HG02885 (cell line): ENCODE data around the gene AQP6.

Source experiments
- ATAC-seq: cut with Tn5 transposase; IDR thresholded peaks from one replicate; pipeline ENCODE4 v1.9.1; 2021; ENCODE audit warnings: mild to moderate bottlenecking; ENCODE audit not compliant: unreplicated experiment, poor library complexity

The AQP6 gene

DNA sequence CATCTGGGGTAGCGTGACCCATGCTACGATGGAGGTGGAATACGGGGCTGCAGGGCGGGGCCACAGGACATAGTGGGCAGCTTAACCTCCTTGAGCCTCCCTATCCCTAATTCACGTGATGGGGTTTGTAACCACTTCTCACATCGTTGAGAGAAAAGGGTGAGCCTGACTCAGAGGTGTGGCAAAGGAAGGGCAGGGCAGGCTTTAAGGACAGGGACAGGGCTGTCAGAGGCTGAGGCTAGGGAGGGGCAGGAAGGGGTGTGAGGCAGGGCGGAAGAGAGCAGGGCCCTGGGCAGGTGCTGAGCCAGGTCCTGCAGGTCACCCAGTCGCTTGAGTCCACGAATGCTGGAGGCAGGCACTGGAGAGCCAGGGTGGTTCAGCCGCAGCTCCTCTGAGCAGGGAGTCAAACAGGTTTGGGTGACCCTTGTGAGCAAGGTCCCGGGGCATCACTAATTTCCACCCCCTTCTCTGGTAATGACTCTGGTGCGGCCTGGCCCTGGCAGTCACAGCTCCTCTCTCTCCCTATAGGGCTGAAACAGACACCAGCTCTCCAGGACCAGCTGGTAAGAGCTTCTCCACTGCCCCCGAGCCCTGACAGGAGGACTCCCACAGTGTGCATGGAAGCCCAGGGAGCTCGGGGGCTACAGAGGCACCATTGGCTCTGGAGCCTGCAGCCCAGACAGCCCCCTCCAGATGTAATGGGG is 29.7 kb upstream of the AQP6 start:
- no peak for ATAC-seq

DNA sequence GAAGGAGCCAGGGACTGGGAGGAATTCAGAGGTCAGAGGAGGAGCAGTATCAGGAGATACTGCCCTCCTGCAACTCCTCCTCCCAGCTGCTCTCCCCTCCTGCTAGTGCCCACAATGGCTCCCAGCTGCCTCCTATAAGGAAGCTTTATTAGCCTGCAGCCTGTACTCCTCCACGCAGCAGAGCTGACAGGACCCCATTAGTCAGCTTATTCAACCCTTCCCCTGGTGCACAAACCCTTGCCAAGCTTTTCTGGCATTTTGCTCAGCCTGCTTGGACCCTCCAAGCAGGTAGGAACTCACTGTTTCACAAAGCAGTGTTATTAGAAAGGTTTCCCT is 29.2 kb upstream of the AQP6 start:
- no peak for ATAC-seq

DNA sequence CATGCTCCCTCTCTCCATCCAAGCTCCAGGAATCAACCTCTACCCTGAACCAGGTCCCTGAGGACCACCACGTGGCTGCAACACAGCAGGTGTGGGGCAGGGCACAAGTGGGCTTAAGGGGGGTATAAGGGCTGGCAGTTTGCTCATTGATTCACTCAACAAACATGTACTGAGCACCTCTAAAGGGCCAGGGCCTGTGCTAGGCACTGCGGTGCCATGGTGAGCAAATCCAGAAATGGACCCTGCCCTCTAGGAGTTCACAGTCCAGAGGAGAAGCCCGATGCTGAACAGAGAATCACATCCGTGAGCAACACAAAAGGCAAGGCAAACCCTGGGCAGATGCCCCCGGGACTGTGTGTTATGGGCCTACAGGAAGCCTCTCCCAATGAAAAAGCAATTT is 28.7 kb upstream of the AQP6 start:
- no peak for ATAC-seq

DNA sequence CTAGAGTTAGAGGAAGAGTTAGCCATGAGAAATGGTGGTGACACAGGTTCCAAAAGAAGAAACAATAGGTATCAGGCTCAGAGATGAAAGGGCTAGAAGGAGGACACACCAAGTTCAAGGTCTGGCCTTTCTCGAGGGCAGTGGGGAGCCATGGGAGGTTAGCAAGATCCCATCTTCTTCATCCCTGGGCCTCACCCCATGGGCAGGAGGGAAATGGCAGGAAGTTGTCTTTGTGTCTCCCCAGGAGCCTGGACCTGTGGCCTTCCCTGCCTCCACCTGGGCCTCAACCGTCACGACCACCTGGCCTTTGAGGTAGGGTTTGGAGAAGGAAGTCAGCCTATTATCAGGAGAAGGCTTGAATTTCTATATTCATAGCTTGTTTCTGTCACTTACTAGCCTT is 28.0 kb upstream of the AQP6 start:
- ATAC-seq = no peak

DNA sequence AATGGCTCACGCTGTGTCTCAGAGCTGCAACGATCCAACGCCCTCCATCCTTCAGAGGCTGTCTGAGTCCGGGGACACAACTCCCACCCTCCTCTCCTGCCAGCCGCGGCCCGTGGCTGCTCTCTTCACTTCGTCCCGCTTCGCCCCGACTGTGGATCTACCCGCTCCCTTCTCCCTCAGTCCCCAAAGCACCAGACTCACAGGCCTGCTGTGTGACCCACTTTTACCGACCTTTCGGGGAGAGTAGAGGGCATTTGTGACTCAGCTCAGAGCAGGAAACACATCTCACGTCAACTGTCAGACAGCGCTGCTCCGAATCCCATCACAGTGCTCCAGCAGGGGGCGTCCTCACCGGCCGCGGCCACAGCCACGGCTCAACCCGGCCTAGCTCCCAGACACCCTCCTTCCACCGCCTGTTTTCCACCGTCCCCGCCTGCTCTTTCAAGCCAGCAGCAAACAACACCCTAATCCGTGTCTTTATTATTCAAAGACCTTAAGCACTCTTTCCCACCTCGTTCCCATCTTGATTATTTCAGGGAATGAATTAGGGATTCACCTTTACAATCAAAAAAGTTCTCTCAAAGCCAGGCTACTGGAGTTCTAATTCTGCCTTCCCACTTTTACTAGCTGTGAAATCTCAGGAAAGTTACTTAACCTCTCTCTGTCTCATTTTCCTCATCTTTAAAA is 27.2 kb upstream of the AQP6 start:
- peak; percentile 82 for ATAC-seq

DNA sequence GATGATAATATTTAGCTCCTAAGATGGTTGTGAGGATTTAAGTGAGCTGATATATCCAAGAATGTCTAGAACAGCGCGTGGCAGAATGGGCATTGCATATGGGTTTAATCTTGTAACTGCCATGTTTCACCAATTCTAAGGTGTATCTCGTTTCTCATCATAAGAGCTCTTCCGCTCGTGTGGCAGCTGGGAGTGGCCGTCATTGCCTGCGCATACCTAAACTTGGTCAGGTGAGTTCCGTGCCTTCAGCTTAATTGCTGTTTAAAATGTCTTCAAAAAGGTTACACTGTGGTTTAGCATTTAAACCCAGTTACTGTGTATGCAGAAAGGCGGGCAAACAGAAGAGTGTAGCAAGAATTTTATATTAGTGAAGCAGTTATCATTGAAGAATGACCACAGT is 26.7 kb upstream of the AQP6 start:
- ATAC-seq = no peak

DNA sequence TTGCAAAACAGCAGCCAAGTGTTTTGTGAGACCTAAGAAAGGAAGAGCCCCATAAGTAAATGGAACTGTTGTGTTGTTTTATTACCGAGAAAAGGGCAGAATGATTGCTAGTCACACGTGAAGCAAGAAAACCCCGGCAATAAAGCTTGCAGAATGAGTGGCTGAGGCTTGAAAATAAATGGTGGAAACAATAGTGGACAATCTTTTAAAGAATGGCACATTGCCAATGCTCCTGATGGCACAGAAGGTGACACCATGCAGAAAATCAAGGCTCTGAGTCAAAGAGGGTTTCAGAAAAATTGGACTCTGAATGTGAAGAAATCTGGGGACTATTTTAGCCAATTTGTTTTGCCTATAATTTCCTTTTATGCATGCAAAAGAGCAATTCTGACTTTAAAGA is 26.2 kb upstream of the AQP6 start:
- ATAC-seq = no peak

DNA sequence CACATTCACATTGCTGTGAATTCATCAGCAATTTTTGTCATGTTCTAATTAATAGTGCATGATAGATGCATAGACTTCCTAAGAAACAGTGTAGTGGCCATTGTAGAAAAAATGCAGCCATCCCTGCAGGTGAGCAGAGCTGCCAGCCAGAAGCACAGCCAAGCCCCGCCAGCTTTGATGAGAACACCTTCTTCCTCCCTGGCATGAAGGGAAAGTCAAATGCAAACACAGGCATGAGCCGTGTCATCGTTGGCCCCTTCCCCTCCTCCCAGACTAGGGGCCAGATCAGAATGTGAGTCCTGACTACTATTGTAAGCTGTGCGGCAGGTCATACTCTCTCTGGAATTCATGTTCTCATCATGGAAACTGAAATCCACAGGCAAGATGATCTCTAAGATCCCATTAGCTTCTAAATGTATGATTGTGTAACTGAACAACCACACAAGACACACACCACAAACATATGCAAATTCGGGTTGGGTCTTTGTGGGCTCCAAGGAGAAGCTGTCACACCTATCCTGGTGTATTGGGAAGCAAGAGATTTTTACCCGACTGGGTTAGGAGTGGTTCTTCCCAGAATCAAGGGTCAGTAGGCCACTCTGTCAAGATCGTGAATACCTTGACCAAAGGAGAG is 25.0 kb upstream of the AQP6 start:
- ATAC-seq = no peak

DNA sequence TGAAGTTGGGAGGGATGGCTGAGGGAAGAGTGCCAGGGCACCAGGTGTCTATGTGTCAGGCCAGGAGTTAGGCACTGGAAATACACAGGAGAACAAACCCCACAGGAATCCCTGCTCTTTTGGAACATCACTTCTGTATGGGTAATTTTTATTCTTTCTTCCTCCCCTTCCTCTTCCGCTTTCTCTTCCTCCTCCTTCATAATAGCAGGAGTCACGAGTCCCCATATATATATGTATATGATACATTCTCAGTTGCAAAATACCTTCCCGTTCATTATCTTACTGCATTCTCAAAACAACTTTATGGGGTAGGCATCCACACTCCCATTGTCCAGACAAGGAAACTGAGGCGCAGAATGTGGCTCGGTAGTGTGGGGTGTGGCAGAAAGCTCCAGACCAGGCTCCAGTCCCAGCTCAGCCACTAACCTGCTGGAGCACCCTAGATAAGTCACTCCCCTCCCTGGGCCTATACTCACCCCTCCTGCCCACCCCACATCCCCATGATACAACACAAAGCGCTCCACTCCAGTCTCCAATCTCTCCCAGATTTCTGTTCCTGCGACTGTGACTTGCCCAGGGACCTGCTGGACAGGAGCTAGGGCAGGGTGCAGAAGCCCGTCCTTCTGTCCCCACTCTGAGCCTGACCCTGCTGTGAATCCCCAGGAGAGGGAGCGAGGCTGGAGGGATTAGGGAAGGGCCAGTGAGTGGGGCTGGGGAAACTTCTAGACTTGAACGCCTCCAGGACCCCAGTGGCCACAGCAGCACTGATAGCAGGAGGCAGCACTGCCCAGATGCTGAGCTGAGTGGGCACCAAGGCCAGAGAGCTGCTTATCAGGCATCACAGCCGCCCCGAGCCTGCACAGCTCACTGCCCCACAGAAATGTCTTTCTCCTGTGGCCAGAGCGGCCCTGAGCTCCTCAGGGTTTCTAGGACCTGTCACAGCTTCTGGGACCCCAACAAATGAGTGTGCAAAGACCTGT is 23.6 kb upstream of the AQP6 start:
- ATAC-seq = no peak

DNA sequence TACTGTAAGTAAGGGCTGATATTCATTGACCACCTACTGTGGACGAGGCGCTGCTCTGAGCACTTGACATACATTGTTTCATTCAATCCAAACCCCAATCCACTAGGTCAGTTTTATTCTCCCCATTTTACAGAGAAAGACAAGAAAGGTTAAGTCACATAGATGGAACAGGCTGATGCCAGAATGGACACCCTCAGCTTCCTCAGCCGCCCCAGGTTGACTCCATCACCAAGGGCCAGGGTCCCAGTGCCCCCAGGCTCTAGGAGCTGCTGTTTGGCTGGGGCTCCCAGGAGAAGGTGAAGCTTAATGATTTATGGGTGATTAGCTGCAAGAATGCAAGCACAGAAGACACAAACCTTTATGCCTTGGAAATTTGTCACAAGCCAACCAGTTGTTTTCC is 22.9 kb upstream of the AQP6 start:
- no peak for ATAC-seq

DNA sequence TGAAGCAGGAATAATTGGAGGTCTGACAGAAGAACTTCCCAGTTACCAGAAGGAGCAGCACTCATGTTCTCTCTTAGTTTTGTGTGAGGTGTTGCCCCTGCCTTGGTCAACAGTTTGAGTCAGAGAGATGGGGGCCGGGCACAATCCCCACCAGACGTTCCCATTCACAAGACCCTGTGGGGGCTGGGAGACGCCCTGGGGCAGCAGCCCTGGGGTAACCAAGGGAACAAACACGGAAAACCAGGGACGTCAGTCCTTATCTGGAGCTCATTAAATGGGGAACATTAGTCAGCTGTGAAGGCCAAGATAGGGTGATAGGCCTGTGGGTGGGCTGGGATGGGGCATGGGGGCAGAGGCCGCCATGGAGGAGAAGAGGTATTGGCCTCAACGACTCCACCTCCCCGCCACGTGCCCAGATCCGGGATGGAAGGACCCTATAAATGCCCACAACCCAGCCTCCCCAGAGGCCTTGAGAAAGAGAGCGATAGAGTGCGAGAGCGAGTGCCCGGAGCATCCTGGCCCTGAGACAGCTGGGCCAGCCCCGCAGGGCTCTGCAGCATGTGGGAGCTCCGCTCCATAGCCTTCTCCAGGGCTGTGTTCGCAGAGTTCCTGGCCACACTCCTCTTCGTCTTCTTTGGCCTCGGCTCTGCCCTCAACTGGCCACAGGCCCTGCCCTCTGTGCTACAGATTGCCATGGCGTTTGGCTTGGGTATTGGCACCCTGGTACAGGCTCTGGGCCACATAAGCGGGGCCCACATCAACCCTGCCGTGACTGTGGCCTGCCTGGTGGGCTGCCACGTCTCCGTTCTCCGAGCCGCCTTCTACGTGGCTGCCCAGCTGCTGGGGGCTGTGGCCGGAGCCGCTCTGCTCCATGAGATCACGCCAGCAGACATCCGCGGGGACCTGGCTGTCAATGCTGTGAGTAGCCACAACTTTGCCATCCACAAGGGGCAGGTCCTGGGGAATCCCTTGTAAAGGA is 22.2 kb upstream of the AQP6 start, which contains the start of gene AQP2:
Gene AQP2, plus strand, starts transcription at position 465 of the 979 bp plus-strand sequence. Its CDS starts 94 bp downstream, at position 559.
- no peak for ATAC-seq

DNA sequence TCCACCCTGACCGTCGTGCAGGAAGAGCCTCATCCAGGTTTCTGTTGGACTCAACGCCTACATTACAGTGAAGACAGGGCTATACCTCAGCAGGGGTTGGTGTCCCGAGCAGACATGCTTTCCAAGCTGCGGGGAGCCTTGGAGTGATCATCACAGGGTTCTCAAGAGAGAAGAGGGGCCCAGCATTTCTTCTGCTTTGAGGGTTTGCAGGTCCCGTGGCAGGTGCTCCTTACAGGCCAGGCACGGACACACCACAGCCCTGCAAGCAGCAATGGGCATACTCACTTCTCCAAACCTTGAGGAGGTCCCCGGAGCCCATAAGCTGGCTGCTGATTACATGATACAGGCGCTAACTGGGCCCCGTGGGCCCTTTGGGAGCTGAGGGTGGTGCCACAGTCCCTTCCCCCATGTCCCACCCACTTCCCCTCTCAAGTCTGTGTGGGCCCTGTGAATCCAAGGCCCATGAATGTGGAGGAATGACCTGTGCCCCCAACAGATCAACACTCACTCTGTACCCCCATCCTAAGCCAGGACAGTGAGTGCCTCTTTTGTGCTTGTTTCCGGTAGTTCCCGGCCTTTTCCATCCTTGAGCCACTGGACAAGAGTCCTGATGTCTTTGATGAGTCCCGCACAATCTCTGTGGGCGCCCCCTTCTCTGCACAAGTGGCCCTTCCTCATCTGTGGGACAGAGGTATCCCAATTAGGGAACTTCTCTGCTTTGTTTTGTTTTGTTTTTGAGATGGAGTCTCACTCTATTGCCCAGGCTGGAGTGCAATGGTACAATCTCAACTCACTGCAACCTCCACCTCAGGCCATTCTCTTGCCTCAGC is 21.1 kb upstream of the AQP6 start:
- ATAC-seq = no peak

DNA sequence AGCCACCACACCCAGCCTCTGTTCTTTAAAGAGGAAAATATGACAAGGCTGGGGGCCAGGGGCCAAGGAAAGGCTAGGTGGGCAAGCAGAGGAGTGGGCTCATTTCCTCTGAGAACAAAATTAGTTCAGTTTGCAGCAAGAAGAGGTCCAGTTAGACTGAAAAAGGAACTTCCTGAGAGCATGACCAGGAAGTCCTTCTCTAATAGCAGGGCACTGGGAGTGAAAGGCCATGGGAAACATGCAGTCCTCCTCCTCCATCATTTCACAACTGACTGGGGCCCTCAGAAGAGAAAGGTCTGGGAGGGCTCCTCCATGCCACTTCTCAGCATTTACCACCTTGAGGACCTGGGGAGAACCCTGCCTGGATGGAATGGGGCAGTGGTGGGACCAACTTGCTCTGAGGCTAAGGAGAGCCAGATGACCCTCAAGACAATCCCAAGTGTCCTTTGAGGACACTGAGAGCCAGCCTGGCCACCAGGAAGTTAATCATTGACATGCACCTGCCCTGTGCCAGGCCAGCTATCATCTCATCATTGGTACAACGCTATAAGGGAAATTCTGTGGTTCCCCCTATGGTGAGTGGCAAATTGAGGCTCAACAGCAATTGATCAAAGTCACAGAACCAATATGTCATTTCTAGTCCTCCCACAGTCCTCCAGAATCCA is 20.2 kb upstream of the AQP6 start:
- ATAC-seq = no peak

DNA sequence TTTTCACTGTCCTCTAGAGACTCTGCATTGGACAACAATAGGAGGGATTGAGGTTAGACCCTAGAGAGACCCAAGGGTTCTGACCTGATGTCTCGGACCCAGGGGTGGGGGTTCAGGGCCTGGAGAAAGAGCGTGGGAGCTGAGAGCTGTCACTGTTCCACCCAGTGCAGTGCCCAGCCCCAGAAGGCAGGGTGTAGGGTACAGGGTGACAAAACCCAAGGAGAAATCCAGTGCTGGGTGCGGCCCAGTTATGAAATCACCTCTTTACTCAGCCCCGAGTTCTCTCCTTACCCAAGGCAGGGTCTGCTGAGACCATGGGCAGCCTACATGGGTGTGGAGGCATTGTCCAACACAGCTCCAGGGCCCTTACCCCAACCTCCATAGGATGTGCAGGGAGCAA is 19.6 kb upstream of the AQP6 start:
- no peak for ATAC-seq

DNA sequence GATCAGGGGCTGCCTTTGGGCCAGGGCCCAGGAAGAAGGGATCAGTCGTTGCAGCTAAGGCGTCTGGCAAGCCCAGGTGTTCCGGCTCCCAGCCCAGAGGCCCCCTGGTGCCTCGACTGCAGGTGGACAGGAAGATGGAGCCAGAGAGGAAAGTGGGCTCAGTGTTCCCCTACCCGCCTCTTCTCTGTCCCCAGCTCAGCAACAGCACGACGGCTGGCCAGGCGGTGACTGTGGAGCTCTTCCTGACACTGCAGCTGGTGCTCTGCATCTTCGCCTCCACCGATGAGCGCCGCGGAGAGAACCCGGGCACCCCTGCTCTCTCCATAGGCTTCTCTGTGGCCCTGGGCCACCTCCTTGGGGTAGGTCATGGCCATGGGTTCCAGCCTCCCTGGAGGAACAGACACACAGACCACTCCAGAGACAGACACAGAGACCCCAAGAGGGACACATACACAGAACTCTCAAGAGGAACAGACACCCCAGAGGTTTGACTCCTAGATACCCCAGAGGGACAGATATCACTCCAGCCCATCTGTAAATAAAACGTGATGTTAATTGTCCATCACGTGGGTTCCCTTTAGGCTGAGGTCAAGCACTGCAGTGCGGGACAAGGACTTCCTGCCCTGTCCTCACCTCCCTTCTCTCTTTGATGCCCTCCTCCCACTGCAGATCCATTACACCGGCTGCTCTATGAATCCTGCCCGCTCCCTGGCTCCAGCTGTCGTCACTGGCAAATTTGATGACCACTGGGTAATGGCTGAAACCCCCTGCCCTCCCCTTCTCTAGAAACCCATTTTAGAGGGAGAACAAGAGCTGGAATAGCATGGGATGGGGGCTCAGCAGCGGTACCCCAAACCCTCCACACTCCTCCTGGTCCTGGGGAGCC is 18.5 kb upstream of the AQP6 start:
- ATAC-seq = no peak

DNA sequence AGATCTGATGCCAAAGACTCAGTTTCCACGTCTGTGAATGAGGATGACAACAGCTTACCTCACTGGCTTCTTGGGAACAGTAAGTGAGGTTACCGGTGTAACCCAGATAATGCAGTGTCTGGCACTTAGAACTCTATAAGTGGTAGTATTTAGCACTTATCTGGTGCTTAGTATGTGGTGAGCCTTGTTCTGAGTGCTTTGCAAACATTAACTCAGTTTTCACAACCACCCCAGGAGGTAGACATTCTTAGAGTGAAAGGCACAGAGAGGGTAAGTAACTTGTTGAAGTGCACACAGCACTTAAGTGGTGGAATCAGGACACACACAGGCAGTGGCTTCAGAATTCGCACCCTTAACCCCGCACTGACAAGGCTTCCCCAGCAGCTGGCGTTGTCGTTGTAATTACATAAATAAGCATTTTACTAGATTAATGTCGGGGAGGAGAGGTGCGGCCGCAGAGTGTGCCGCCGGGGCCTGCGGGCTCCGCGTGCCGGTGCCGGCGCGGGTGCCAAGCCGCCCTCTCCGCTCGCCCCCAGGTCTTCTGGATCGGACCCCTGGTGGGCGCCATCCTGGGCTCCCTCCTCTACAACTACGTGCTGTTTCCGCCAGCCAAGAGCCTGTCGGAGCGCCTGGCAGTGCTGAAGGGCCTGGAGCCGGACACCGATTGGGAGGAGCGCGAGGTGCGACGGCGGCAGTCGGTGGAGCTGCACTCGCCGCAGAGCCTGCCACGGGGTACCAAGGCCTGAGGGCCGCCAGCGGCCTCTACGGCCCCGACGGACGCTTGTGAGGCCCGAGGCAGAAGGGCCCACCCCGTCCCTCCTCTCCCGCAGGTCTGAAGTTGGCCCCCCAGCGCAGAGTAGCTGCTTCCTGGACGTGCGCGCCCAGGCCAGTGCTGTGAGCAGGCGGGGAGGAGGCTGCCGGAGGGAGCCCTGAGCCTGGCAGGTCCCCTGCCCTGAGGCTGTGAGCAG is 17.6 kb upstream of the AQP6 start:
- no peak for ATAC-seq
